Kidney epithelial cell (primary cell): ENCODE measurements around the gene TMEFF1. TPM values are rescaled to one million over a fixed set of nuclear protein-coding genes. Genes with fewer than 3 reads are reported as not detected.

Source experiments
- DNase-seq: peaks from one replicate; pipeline ENCODE4 v3.0.0-alpha.2; 2010; ENCODE audit warnings: low read depth
- H3K27me3 ChIP-seq: 2 replicates; pipeline ENCODE4 v1.6.0; 2011; ENCODE audit warnings: low read length; ENCODE audit not compliant: control insufficient read depth, insufficient read depth
- H3K36me3 ChIP-seq: 2 replicates; pipeline ENCODE4 v1.5.1; 2011; ENCODE audit warnings: low read length; ENCODE audit not compliant: control insufficient read depth, insufficient read depth
- H3K4me3 ChIP-seq: 2 replicates; pipeline ENCODE4 v1.5.1; 2011; ENCODE audit warnings: low read depth, mild to moderate bottlenecking, control low read depth, low read length
- CTCF ChIP-seq: IDR thresholded peaks from 2 replicates; pipeline ENCODE4 v1.5.1; 2011; ENCODE audit warnings: mild to moderate bottlenecking, moderate library complexity, low read length, control low read depth, inconsistent platforms; ENCODE audit not compliant: insufficient read depth, poor library complexity, severe bottlenecking
- total RNA-seq: library from RNA; depleted of rRNA; stranded (reverse); fragments of >200 nt; gene quantifications from 2 replicates; pipeline ENCODE4 v1.2.3, GENCODE V29; 2015

The TMEFF1 gene
- total RNA-seq, 1 donor from 2014 or later: 23.4 TPM

- H3K27me3 ChIP-seq: no peaks in the 10 kb centered on the region
- H3K36me3 ChIP-seq: no peaks in the 10 kb centered on the region
- no peak for TF ChIP-seq CTCF
- no peak for DNase-seq
- no peak overlapping the region for H3K4me3 ChIP-seq
These were observed 108.1 kb downstream of the TMEFF1 start for GRCh38 chr9:100581081-100581480.

- no peak for TF ChIP-seq CTCF
- H3K36me3 ChIP-seq: no peaks in the 10 kb centered on the region
- no peak overlapping the region for H3K4me3 ChIP-seq
- DNase-seq: no peak
- H3K27me3 ChIP-seq: no peaks in the 10 kb centered on the region
These were observed 108.7 kb downstream of the TMEFF1 start for GRCh38 chr9:100581661-100582060.

GRCh38 chr9:100583014-100583802 lies 110.3 kb downstream of the TMEFF1 start:
- no peak for DNase-seq
- H3K4me3 ChIP-seq: no peak overlapping the region
- no peak for TF ChIP-seq CTCF
- H3K27me3 ChIP-seq: no peaks in the 10 kb centered on the region
- no peaks in the 10 kb centered on the region for H3K36me3 ChIP-seq

- TF ChIP-seq CTCF: no peak
- H3K4me3 ChIP-seq: no peak overlapping the region
- no peak for DNase-seq
- no peaks in the 10 kb centered on the region for H3K36me3 ChIP-seq
- H3K27me3 ChIP-seq: no peaks in the 10 kb centered on the region
These were observed 112.0 kb downstream of the TMEFF1 start for GRCh38 chr9:100584951-100585350.

GRCh38 chr9:100586093-100586492 lies 113.1 kb downstream of the TMEFF1 start:
- H3K36me3 ChIP-seq: no peaks in the 10 kb centered on the region
- H3K27me3 ChIP-seq: no peaks in the 10 kb centered on the region
- no peak overlapping the region for H3K4me3 ChIP-seq
- no peak for DNase-seq
- no peak for TF ChIP-seq CTCF

GRCh38 chr9:100587375-100587774 lies 114.4 kb downstream of the TMEFF1 start:
- Histone ChIP-seq H3K4me3 (no peak overlapping the region), H3K36me3 (no peaks in the 10 kb centered on the region), H3K27me3 (no peaks in the 10 kb centered on the region)
- no peak for DNase-seq
- TF ChIP-seq CTCF: no peak
